NT2/D1 (cell line): Measurements from ENCODE around the gene CHID1.

ENCODE experiments used
- DNase-seq: peaks from one replicate; pipeline ENCODE4 v3.0.0-alpha.2; 2011; ENCODE audit warnings: low read depth, low spot score
- H3K27me3 ChIP-seq: 2 replicates; pipeline ENCODE4 v1.6.0; 2011; ENCODE audit warnings: mild to moderate bottlenecking; ENCODE audit not compliant: insufficient read length, insufficient read depth
- H3K36me3 ChIP-seq: 2 replicates; pipeline ENCODE4 v1.6.1; 2011; ENCODE audit warnings: mild to moderate bottlenecking, low read length, mixed read lengths; ENCODE audit not compliant: insufficient read depth, insufficient read length
- H3K4me1 ChIP-seq: 2 replicates; pipeline ENCODE4 v1.5.1; 2011; ENCODE audit not compliant: insufficient read depth, insufficient read length
- H3K4me3 ChIP-seq: 2 replicates; pipeline ENCODE4 v1.5.1; 2011; ENCODE audit warnings: low read depth; ENCODE audit not compliant: insufficient read length
- H3K9ac ChIP-seq: 2 replicates; pipeline ENCODE4 v1.6.0; 2011; ENCODE audit warnings: low read depth; ENCODE audit not compliant: insufficient read length
- H3K9me3 ChIP-seq: 2 replicates; pipeline ENCODE4 v1.5.1; 2011; ENCODE audit warnings: mild to moderate bottlenecking, low read length; ENCODE audit not compliant: insufficient read depth
- SUZ12 ChIP-seq: IDR thresholded peaks from 2 replicates; pipeline ENCODE4 v1.6.1; 2011; ENCODE audit not compliant: insufficient read length, insufficient read depth; ENCODE audit errors: extremely low read depth
- YY1 ChIP-seq: IDR thresholded peaks from 2 replicates; pipeline ENCODE4 v1.6.1; 2011; ENCODE audit not compliant: insufficient read length, insufficient read depth
- ZNF274 ChIP-seq: IDR thresholded peaks from 2 replicates; pipeline ENCODE4 v1.6.1; 2011; ENCODE audit warnings: mild to moderate bottlenecking, low read depth, low read length

Gene CHID1

GRCh38 chr11:889687-890475, 20.7 kb downstream of the CHID1 start:
- Histone ChIP-seq H3K9me3 (no peaks in the 10 kb centered on the region), H3K36me3 (peaks cover 81% of the 10 kb centered on the region), H3K27me3 (no peaks in the 10 kb centered on the region), H3K4me3 (no peak overlapping the region), H3K9ac (peak overlapping the region; percentile 36), H3K4me1 (peaks cover 46% of the 10 kb centered on the region)
- no peak for TF ChIP-seq ZNF274
- no peak for TF ChIP-seq SUZ12
- no peak for TF ChIP-seq YY1
- DNase-seq: no peak

DNA sequence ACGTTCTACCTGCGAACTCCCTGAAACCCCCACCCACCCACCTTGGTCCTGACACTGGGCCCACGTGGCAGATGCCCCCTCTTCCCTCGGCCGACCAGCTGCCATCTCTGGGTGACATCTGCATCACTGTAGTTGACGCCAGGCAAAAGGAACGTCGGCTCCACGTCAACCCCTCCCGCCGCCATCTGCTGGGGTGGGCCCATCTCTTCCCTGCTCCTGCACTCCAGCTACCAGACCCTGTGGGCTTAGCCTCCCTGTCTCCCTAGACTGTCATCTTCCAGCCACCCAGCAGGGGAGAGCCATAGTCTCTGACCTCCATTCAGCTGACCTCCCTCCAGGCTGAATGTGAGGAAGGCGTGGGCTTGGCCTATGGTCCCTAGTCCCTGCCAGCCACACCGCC, 21.4 kb downstream of the CHID1 start:
- H3K9ac ChIP-seq: no peak overlapping the region
- no peaks in the 10 kb centered on the region for H3K9me3 ChIP-seq
- DNase-seq: no peak
- TF ChIP-seq YY1 (no peak), SUZ12 (no peak), ZNF274 (no peak)
- peaks cover 80% of the 10 kb centered on the region for H3K36me3 ChIP-seq
- no peaks in the 10 kb centered on the region for H3K27me3 ChIP-seq
- H3K4me3 ChIP-seq: no peak overlapping the region
- peaks cover 40% of the 10 kb centered on the region for H3K4me1 ChIP-seq

DNA sequence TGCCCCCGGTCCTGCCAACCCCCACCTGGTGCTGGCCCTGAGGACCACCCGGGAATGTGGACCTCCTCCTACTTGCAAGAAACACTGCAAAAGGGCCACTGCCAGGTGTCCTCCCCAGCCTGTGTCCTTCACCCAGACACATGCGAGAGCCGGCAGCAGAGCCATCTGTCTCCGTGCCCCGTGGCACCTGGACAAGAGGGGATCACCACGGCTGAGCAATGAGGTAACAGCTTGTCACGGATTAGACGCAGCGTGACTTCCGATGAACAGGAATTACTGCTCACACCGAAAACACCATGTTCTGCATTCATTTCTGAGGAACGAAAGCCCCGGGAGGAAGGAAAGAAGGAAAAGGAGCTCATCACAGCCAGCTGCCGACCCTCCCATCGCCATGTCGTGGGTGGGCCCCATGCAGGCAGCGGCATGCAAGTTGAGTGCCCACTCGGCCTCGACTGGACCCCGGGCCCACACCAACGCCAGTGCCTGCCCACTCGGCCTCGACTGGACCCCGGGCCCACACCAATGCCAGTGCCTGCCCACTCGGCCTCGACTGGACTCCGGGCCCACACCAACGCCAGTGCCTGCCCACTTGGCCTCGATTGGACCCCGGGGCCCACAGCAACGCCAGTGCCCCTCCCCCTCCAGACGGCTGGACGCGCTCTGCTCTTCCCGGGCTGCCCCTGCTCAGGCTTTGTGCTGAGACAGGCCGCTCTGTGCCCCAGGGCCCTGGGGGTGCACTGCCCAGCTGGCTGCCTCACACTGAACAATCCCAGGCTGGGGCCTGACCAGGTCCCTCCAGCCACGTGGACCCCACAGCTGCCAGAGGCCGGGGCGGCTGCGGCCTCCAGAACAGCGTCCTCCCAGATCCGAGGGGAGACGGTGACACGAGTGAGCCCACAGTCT, 22.0 kb downstream of the CHID1 start:
- no peak for DNase-seq
- no peak overlapping the region for H3K4me3 ChIP-seq
- no peaks in the 10 kb centered on the region for H3K9me3 ChIP-seq
- peaks cover 36% of the 10 kb centered on the region for H3K4me1 ChIP-seq
- H3K36me3 ChIP-seq: peaks cover 83% of the 10 kb centered on the region
- no peak overlapping the region for H3K9ac ChIP-seq
- no peak for TF ChIP-seq ZNF274
- no peak for TF ChIP-seq YY1
- TF ChIP-seq SUZ12: no peak
- H3K27me3 ChIP-seq: no peaks in the 10 kb centered on the region

GRCh38 chr11:887589-887988, 23.0 kb downstream of the CHID1 start:
- peaks cover 26% of the 10 kb centered on the region for H3K4me1 ChIP-seq
- H3K4me3 ChIP-seq: no peak overlapping the region
- H3K36me3 ChIP-seq: peaks cover 83% of the 10 kb centered on the region
- H3K9me3 ChIP-seq: no peaks in the 10 kb centered on the region
- no peak for DNase-seq
- TF ChIP-seq ZNF274 (no peak), YY1 (no peak), SUZ12 (no peak)
- H3K9ac ChIP-seq: no peak overlapping the region
- no peaks in the 10 kb centered on the region for H3K27me3 ChIP-seq

DNA sequence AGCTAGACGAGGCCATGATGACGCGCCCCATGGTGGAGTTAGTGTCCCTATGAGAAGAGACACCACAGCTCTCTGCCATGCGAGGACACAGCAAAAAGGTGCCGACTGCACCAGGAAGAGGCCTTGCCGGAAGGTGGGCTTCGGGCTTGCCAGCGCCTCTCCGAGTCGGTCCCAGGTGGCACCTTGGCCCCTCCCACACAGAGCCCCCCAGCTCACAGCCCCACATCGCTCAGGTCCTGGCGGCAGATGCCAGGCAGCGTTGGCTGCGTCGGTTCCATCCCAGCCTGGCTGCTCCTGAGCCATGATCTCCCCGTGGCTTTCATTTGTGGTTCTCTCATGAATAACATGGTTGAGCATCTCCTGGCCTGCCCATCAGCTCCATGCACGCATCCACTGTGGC, 24.0 kb downstream of the CHID1 start:
- Histone ChIP-seq H3K9ac (no peak overlapping the region), H3K36me3 (peaks cover 81% of the 10 kb centered on the region), H3K27me3 (no peaks in the 10 kb centered on the region), H3K4me1 (peaks cover 20% of the 10 kb centered on the region), H3K4me3 (no peak overlapping the region), H3K9me3 (no peaks in the 10 kb centered on the region)
- DNase-seq: no peak
- TF ChIP-seq YY1: no peak
- no peak for TF ChIP-seq ZNF274
- TF ChIP-seq SUZ12: no peak

- TF ChIP-seq YY1 (no peak), SUZ12 (no peak), ZNF274 (no peak)
- peaks cover 78% of the 10 kb centered on the region for H3K36me3 ChIP-seq
Observed at GRCh38 chr11:884578-885070, 26.0 kb downstream of the CHID1 start.

GRCh38 chr11:883527-883926, 27.1 kb downstream of the CHID1 start:
- no peaks in the 10 kb centered on the region for H3K4me1 ChIP-seq
- H3K9me3 ChIP-seq: no peaks in the 10 kb centered on the region
- TF ChIP-seq SUZ12 (no peak), ZNF274 (no peak), YY1 (no peak)
- no peaks in the 10 kb centered on the region for H3K27me3 ChIP-seq
- H3K4me3 ChIP-seq: no peak overlapping the region
- no peak overlapping the region for H3K9ac ChIP-seq
- DNase-seq: no peak
- H3K36me3 ChIP-seq: peaks cover 74% of the 10 kb centered on the region

More at GRCh38 chr11:884578-885070, 26.0 kb downstream of the CHID1 start:
- DNase-seq: no peak
- Histone ChIP-seq H3K9ac (no peak overlapping the region), H3K9me3 (no peaks in the 10 kb centered on the region), H3K4me1 (peaks cover 2% of the 10 kb centered on the region), H3K4me3 (no peak overlapping the region), H3K27me3 (no peaks in the 10 kb centered on the region)
